ENCODE results near the gene SZRD1.

SZRD1 gene

GRCh38 chr1:16397120-16397519 is 30.1 kb downstream of the SZRD1 start:
- no peak for DNase-seq

- no peak for DNase-seq
Measured at GRCh38 chr1:16398371-16398953, 31.4 kb downstream of the SZRD1 start.

DNA sequence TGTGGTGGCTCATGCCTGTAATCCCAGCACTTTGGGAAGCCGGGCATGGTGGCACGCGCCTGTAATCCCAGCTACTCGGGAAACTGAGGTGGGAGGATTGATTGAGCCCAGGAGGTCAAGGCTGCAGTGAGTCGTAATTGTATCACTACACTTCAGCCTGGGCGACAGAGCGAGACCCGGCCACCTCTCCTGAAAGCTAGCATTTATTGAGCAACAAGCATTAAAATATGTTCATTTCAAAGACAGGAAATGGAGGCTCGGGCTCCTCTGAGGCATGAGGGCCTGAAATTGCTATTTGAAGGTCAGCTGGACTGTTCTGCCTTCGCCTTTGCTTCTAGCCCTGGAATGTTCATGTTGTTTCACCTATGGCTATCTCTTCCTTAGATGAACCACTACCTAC is 35.7 kb downstream of the SZRD1 start:
- no peak for DNase-seq

GRCh38 chr1:16405441-16405840 is 38.4 kb downstream of the SZRD1 start:
- no peak for DNase-seq

DNA sequence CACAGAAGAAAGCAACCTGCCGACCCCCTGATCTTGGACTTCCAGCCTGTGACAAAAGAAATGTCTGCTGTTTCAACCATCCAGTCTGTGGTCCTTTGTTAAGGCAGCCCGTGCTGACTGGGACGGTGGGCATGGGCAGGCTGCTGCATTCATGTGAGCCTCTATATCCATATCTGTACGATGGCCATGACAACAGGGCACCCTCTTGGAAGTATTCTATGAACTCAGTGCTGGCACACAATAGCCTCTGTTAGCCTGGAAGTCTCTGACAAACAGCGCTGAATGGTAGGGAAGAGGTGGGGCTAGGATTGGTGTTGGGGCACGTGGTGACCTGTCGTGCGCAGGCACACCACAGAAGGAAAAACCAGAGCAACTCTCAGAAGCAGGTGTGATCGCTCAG is 39.8 kb downstream of the SZRD1 start:
- DNase-seq: no peak

- DNase-seq: no peak
Measured at GRCh38 chr1:16409536-16410152, 42.6 kb downstream of the SZRD1 start.

DNA sequence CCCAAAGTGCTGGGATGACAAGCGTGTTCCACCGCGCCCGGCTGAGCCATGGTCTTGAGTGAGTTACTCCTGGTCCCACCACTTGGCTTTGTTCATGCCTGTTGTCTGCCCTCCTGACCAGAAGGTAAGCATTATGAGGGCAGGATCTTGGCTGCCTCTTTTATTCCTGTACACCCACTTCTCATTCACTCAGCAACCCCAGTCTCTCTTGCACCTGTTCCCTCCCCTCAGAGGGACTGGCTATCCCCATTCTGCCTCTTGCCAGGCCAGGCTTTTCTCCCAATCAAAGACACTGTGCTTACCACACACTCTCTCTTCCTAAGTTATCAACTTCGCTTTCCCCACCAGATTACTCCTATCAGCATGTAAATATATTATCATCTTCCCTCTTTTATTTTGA is 43.8 kb downstream of the SZRD1 start:
- DNase-seq: no peak

DNA sequence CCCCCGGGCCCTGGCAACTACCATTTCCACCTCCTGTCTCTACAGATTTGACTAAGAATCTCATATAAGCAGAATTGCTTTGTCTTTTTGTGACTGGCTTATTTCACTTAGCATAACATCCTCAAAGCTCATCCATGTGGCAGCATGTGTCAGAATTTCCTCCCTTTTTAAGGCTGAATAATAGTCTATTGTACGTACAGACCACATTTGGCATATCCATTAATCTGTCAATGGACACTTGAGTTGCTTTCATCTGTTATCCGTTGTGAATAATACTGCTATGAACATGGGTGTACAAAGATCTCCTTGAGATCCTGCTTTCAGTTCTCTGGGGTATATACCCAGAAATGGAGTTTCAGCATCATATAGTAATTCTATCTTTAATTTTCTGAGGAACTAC is 46.1 kb downstream of the SZRD1 start:
- no peak for DNase-seq

GRCh38 chr1:16418823-16419425 is 51.9 kb downstream of the SZRD1 start:
- DNase-seq: no peak

DNA sequence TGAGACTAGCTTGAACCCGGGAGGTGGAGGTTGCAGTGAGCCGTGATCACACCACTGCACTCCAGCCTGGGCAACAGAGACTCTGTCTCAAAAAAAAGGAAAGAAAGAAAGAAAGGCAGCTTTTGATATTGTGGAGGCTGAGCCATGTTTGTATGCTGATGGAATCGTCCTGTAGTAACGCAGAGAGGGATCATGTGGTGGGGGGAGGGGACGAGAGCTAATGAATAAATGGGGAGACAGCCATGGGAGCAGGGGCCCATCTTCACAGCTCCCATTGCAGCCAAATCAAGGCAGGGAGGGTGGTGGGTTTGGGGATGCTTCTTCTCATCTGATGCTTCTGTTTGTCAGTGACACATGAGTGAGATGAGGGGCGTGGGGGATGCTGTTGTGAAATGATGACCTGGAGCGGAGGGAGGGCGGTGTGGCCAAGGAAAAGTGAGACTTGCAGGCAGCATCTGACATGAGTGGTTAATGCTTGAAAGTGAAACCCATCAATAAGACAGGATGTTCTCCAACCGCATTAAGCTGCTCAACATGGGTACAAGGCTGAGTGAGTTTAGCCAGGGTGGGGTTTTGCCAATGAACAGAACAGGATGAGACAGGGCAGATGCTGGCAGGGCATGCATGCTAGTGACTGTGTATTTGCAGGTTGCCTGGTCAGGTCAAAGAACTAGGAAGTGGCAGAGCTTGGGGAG is 53.5 kb downstream of the SZRD1 start:
- DNase-seq: no peak

GRCh38 chr1:16421201-16421600 is 54.2 kb downstream of the SZRD1 start:
- DNase-seq: no peak

DNA sequence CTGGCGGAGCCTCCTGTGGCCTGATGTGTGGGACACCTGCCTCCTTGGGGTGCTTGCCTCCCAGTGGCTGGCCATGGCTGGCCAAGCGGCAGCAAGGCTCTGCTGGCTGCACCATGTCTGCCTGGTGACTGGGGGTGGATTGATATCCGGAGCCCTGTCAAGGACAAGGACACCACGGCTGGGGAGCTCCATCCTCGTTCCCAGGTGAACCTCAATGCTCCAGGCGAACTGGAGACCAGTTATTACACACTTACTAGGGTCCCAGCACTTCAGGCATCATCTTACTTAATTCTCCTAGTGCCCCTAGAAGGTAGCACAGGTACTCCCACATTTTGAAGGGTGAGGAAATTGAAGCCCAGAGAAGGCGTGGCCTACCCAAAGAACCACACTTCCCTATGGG is 55.0 kb downstream of the SZRD1 start:
- no peak for DNase-seq

GRCh38 chr1:16425125-16426025 is 58.3 kb downstream of the SZRD1 start:
- no peak for DNase-seq

DNA sequence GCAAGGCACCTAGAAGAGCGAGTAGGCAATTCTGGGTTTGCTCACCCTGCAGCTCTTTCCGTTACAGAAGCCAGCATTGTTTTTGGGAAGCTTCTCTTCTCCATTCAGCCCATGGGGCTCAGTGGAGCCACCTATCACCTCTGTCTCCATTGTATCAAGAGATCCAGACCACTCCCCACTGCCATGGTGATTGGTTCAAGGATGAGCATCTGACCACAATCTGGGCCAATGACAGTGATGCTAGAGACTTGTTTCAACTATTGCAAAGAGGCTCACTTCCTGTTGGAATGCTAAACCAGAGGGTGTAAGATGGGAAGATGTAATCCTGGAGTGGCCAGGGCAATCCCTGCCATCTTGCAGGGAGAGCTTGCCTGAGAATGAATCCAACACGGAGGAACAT is 63.6 kb downstream of the SZRD1 start:
- no peak for DNase-seq

GRCh38 chr1:16433030-16433429 is 66.0 kb downstream of the SZRD1 start:
- no peak for DNase-seq

GRCh38 chr1:16434007-16434406 is 67.0 kb downstream of the SZRD1 start:
- DNase-seq: no peak

DNA sequence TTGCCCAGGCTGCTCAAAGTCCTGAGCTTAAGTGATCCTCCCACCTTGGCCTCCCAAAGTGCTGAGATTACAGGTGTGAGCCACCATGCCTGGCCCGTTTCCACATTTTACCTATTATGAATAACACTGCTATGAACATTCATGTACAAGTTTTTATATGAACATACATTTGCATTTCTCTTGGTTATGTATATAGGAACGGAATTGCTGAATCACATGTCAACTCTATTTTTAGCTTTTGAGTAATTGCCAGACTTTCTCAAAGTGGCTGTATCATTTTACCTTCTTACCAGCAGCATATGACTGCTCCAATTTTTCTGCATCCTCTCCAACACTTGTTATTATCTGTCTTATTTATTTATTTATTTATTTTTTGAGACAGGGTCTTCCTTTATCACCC is 67.5 kb downstream of the SZRD1 start:
- DNase-seq: no peak

- DNase-seq: no peak
Measured at GRCh38 chr1:16436946-16437474, 70.0 kb downstream of the SZRD1 start, which contains the start of gene SPATA21. SPATA21 (minus strand) TSS chr1:16437424; CDS start chr1:16431371, 6,053 bp downstream.

DNA sequence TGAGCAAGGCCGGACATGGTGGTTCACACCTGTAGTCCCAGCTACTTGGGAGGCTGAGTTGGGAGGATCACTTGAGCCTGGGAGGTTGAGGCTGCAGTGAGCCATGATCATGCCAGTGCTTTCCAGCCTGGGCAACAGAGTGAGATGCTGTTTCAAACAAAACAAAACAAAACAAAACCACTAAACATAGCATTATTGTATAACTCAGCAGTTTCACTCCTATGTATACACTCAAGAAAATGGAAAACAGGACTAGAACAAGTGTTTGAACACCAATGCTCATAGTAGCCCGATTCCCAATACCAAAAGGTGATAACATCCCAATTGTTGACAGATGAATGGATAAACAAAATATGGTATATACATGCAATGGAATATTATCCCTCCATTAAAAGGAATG is 71.5 kb downstream of the SZRD1 start:
- no peak for DNase-seq

GRCh38 chr1:16438924-16439323 is 71.9 kb downstream of the SZRD1 start:
- DNase-seq: no peak

GRCh38 chr1:16440131-16440469 is 73.1 kb downstream of the SZRD1 start:
- DNase-seq: peak; percentile 57

- peak; percentile 90 for DNase-seq
Measured at GRCh38 chr1:16440470-16441281, 73.6 kb downstream of the SZRD1 start, which contains the start of gene NECAP2. NECAP2 (plus strand) TSS chr1:16440724; CDS start chr1:16440762, 38 bp downstream.

Data from NCI-H1105 (cell line).